ENCODE measurements around the gene SKIC8.
"Not testable (repeated sequence)": the region's sequence is repeated elsewhere in the genome, so short reads cannot be mapped to it uniquely, and the experiment has no call there.

Gene SKIC8

GRCh38 chr15:78247911-78248310, 51.5 kb downstream of the SKIC8 start:
- DNase-seq, result no peak

GRCh38 chr15:78245976-78246620, 53.3 kb downstream of the SKIC8 start:
- not testable (repeated sequence) for DNase-seq

DNA sequence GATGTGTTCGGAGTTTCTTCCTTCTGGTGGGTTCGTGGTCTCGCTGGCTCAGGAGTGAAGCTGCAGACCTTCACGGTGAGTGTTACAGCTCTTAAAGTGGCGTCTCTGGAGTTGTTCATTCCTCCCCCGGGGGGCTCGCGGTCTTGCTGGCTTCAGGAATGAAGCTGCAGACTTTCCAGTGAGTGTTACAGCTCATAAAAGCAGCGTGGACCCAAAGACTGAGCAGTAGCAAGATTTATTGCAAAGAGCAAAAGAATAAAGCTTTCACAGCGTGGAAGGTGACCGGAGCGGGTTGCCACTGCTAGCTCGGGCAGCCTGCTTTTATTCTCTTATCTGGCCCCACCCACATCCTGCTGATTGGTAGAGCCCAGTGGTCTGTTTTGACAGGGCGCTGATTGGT, 54.0 kb downstream of the SKIC8 start:
- DNase-seq, result not testable (repeated sequence)

- DNase-seq, result peak; percentile 21
Observed at GRCh38 chr15:78244893-78245292, 54.5 kb downstream of the SKIC8 start.

- DNase-seq, result no peak
Observed at GRCh38 chr15:78244101-78244500, 55.3 kb downstream of the SKIC8 start.

GRCh38 chr15:78243491-78243941, 55.9 kb downstream of the SKIC8 start:
- no peak for DNase-seq

GRCh38 chr15:78243058-78243457, 56.4 kb downstream of the SKIC8 start:
- no peak for DNase-seq

GRCh38 chr15:78242128-78242527, 57.3 kb downstream of the SKIC8 start:
- DNase-seq, result no peak

DNA sequence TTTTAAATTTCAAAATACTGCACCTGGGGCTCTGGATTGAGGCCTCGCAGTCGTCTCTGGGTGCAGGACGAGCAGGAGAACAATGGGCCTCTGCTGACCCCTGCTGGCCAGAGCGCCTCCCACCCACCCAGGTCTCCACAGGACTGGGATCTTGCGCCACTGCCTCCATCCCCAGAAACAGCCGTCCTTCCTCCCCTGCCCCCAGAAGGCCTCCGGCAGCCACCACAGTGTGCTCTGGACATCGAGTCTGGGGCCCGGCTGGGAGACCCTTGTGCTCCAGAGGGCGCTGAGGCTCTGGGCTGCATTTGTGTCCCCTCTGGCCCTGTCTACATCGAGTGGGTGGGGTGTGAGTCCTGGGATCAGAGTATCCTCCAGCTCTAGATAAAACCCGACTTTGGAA, 58.4 kb downstream of the SKIC8 start:
- peak; percentile 64 for DNase-seq

DNA sequence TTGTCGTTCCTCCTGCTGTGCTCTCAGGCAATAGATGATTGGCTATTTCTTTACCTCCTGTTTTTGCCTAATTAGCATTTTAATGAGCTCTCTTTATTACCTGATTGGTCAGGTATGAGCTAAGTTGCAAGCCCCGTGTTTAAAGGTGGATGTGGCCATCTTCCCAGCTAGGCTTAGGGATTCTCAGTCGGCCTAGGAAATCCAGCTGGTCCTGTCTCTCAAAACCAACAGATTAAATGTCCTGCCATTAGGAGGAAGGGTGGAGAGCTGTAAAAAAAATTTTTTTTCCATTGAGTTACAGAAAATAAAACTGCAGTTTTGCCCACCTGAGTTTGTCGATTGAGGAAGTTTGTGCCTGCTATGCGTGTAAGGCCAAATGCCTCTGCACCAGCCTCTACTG, 59.6 kb downstream of the SKIC8 start:
- DNase-seq, result no peak

DNA sequence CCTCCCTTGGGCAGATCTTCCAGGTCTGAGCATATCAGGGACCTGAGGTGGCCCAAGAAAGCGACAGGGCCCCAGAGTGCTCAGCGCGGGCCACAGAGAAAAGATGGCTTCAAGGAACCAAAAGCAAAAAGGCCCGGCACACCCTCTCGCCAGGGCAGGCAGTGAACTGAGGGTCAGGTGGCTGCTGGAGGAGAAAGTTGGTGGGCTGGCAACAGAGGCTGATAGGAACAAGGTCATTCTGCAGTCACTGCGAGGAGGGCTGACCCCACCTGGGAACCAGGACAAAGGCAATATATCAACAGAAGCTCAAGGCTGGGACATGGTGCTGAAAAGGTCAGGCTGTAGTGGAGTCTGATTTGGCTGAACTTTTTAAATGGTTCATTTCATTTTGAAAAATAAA, 62.3 kb downstream of the SKIC8 start:
- DNase-seq, result no peak

DNA sequence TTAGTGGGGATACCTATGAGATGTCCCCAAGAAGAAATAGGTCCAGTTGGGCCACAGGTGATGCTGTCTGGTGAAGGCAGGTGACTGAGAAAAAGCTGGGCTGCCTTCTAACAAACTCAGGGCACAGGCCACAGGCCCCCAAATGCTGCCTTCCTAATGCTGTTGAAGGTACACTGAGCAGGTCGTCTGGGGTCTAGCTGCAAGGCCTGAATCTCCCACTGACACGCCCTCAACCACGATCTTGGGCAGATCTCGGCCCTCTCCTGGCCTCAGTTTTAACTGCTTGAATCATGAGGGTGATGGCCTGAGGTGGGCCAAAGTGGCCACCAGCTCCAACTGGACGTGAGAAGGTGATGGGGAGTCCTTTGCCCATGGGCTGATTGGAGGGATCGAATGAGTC, 62.9 kb downstream of the SKIC8 start:
- no peak for DNase-seq

GRCh38 chr15:78234515-78235040, 64.8 kb downstream of the SKIC8 start, which contains the start of gene ACSBG1:
Gene ACSBG1, minus strand, starts transcription at chr15:78234565. Its CDS starts 64 bp downstream, at chr15:78234501.
- no peak for DNase-seq

- no peak for DNase-seq
Observed at GRCh38 chr15:78233496-78233895, 65.9 kb downstream of the SKIC8 start.

All from MV-4-11 (cell line).